ENCODE measurements around the gene CRIP2. TPM values are rescaled to one million over a fixed set of nuclear protein-coding genes. Genes with fewer than 3 reads are reported as not detected.

Gene CRIP2
- total RNA-seq, 1 donor from 2014 or later = 88.0 TPM

DNA sequence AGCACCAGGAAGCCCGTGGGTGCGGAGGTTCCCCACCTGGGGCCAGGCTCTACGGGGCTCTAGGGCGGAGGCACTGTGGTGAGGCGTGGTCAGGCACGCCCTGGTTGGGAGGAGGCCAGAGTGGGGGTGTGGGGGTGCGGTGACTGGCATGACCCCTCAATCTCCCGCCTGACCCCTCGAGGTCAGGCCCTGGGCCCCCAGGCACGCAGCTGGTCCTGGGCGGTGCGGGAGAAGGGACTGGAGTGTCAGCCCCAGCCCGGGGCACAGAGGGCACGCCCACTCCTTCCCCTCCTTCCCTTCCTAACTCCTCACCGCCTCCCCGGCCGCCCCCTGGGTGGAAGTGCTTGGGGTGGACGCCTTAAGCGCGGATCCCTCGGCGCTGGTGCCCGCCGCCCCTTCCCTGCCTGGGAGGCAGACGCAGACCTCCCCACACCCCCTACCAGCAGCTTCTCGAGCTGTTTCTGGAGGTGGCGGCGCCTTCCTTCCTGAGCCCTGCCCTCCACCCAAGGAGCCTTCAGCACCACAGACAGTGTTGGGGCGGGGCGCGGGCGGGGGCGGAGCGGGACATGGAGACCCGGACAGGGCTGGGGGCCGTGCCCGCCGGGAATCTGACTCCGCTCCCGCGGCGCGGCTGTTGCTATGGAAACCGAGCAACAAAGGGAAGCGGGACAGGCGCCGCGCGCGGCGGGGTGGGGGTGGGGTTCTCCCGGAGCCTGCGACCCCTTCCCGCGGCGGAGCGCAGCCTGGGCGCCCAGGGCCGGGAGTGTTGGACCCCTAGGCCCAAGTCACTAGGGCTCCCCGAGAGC lies 741 bp upstream of the CRIP2 start:
- FAIRE-seq = no peak
- DNase-seq (ENCODE audit: low spot score in 2 of 2) = peak; percentile 78 to 86

DNA sequence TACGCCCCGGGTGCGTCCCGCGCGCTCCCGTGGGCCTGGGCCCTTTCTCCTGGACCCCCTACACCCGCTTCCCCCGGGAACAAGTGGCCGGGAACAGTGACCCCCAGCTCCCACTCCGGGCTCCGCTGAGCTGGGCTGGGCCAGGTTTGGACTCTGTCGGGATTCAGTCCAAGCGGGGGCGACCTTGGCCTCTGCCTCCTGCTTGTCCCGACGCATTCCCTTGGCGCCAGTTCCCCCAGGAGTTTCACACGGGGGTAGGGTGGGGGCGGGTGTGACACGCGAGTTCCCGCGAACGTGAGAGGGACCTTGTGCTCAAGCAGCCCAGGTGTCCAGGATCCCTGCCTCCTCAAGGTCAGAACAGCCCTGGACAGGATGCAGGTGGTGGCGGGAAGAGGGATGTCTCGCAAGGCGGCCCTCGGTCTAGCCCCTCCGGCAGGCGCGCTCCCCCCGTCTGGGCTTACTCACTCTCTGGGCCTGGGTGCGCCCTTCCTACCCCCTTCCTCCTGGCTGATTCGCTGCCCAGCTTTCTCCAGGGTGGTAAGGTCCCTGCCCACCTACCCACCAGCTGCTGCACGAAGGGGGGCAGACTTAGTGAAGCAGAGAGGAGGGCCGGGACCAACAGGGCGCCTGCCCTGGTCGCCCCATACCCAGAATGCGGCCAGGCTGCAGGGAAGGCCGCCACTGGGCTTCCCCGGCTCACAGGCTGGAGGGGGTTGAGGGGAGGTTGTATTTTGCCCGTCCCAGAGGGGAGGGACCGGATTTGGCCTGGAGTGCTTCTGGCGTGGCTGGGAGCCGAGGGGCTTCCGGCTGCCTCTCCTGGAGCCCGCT lies 862 bp downstream of the CRIP2 start:
- FAIRE-seq = no peak
- peak; percentile 64 to 70 for DNase-seq (ENCODE audit: low spot score in 2 of 2)

- FAIRE-seq (no peak), DNase-seq (ENCODE audit: low spot score in 2 of 2) (peak; percentile 80 to 92)
These were observed 1.6 kb downstream of the CRIP2 start for GRCh38 chr14:105476097-105476830.

DNA sequence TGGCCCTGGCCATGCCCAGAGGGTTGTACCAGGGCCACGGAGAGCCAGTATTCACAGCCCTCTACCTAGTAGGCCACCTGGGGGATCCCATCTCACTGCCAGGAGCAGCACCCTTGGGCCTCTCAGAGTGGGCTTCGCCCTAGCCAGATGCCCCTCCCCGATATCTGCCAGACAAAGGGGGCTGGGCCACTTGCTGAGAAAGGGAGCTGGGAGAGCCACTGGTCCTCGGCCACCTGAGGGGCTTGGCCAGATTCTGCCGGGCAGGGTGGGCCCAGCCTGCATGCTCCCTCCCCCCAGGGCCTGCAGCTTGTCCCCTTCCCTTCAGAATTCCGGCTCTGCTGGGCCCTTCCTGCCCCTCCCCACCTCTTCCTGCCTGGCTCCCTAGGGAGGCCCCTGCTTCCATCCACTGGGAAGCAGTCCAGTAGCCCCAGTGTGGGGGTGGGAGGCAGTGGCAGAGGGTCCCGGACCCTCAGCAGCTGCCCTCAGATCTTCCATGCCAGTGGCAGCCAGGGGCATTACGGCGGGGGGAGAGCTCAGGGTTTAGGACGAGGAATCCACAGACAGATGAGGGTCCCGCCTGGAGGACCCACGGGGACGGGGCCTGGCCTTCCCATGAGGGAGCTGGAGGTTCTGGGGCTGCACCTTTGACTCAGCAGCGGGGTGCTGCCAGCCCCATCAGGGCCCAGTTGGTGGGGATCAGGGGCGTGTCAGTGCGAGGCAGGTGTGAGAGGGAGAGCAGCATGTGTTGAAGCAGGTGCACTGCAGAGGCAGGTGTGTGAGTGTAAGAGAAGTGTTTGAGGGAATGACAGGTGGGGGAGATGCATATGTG lies 2.4 kb downstream of the CRIP2 start:
- no peak for FAIRE-seq
- no peak for DNase-seq (ENCODE audit: low spot score in 2 of 2)

DNA sequence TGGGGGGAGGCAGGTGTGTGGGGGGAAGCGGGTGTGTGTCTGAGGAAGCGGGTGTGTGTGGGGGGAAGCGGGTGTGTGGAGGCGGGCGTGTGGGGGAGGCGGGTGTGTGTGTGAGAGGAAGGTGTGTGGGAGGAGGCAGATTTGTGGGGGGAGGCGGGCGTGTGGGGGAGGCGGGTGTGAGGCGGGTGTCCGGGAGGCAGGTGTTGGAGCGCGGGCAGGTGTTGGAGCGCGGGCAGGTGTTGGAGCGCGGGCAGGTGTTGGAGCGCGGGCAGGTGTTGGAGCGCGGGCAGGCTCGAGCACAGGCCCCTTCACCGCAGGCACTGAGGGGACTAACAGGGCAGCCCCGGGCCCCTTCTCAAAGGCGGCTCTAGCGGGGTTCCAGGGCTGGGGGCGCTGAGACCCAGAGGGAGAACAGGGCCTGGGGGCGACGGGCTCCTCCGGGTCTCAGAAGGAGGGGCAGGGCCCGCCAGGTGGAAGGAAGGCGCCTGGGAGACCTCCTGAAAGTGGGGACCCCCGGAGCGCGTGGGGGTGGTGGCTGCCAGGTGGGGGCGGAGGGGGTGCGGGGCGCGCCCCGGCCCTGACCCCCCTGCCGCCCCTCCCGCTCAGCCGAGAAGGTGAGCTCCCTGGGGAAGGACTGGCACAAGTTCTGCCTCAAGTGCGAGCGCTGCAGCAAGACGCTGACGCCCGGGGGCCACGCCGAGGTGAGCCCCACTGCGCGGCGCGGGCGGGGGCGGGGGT lies 3.2 kb downstream of the CRIP2 start:
- FAIRE-seq = no peak
- peak in 1 of 2 donors; percentile 75 for DNase-seq (ENCODE audit: low spot score in 2 of 2)

DNA sequence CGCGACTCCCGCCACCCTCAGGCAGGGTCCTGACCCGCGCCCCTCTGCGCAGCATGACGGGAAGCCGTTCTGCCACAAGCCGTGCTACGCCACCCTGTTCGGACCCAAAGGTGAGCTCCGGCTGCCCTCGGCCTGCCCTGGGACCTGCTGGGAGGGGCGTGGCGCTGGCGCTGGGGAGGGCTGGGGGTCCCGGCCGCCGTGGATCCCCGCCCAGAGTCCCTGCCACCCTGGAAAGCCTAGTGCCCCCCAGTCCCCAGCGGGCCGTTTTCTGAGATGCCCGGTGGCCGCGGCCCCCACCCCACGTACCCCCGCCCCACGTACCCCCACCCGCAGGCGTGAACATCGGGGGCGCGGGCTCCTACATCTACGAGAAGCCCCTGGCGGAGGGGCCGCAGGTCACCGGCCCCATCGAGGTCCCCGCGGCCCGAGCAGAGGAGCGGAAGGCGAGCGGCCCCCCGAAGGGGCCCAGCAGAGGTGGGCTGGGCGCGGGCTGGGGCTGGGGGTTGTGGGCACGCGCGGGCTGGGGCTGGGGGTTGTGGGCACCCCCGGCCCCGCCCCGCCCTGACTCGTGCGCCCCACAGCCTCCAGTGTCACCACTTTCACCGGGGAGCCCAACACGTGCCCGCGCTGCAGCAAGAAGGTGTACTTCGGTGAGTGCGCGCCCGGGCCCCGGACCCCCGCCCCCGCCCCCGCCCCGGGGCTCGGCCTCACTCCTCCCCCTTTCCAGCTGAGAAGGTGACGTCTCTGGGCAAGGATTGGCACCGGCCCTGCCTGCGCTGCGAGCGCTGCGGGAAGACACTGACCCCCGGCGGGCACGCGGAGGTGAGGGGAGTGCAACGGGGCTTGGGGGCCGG lies 4.0 kb downstream of the CRIP2 start:
- no peak for FAIRE-seq
- no peak for DNase-seq (ENCODE audit: low spot score in 2 of 2)

DNA sequence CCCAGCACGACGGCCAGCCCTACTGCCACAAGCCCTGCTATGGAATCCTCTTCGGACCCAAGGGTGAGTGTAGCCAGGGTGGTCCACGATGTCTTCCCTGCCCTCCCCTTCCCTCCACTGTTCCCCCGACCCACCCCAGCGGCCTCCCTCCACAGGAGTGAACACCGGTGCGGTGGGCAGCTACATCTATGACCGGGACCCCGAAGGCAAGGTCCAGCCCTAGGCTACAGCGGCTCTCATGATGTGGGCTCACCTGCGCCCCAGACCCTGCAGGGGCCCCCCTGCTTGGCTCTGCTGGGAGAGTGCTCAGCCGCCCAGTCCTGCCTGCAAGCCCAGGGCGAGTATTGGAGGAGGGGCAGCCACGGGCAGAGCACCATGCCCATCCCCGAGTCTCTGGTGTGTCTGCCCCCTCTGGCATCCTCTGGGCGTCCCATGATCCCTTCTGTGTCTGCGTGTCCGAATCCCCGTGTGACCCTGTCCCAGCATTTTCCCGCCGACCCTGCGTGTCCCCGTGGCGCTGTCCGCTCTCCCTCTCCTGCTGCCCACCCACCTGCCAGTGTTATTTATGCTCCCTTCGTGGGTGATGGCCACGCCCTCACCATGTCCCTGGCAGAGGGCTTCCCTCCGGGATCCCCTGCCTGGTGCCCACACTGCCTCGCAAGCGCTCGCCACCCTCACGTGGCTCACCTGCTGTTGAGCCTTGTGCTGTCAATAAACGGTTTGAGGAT lies 5.0 kb downstream of the CRIP2 start:
- DNase-seq (ENCODE audit: low spot score in 2 of 2) (peak in 1 of 2 donors; percentile 44), FAIRE-seq (no peak)

DNA sequence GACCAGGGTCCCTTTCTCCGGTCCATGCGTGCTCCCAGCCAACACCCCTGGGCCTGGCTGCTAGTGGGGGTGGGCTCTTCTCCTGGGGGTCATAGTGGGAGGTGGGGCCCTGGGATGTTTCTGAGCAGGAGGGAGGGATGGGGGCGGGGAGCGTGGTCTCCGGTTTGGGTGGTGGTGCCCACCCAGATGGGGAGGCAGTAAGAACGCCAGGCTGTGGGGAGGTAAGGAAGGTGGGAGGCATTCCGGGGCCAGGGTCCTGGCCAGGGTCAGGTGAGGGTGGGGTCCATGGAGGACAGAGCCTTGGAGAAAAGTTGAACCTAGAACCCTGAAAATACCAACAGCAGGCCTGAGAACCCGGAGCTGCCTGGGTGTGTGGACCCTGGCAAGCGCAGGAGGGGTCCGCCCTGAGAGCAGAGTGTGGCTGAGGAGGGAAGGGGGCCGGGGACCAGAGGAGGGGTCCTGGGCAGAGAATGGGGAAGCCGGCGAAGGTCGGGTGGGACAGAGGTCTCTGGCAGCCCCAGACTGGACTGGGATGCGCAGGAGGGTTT lies 5.7 kb downstream of the CRIP2 start:
- FAIRE-seq (no peak), DNase-seq (ENCODE audit: low spot score in 2 of 2) (peak in 1 of 2 donors; percentile 34)

DNA sequence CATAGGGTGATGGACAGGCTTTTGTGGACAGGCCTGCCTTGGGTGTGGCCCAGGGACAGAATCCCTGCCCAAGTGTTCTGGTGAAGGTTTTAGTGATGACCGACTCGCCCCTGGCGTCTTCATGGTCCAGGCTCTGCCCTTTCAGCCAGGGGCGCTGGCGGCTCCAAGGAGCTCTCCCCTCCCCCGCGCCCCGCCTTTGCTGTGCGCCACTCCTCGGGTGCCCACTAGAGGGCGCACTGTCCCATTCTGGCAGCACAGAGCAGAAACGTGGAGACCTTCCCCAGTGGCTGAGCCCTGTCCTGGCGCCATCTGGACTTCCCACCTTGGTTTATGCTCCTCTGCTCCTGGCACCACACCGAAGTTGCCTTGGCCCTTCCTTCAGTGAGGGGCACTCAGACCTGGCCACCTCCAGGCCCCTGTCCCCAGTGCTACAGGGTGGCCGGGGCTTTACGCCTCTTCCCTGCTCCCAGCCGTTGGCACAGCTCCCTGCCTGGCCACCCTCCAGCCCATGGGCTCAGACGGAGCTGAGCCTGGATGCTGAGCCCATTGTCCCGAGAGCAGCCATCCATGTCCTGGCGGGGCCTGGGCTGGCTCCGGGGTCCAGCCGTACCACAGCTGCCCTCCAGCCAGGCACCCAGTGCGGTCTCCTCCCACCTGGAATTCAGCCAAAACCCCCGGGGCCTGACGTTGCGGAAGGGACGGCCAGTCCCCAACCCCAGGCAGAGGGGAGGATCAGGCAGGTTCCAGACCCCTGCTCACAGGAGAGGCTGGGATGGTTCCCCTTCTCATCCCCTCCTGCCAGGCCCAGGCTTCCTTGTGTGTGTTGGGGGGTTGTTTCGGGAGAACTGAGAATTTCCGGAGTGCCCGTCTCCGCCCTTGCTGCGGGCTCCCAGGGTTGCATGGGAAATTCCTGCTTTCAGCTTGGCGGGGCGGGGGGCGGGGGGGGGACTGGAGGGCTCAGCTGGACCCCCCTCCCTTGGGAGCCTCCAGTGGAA lies 6.5 kb downstream of the CRIP2 start:
- no peak for FAIRE-seq
- DNase-seq (ENCODE audit: low spot score in 2 of 2) = peak; percentile 92 to 93

GRCh38 chr14:105481886-105482457 lies 7.4 kb downstream of the CRIP2 start:
- DNase-seq (ENCODE audit: low spot score in 2 of 2) (peak; percentile 89 to 97), FAIRE-seq (no peak)

GRCh38 chr14:105482486-105483110 lies 8.0 kb downstream of the CRIP2 start:
- DNase-seq (ENCODE audit: low spot score in 2 of 2) (no peak), FAIRE-seq (no peak)

- no peak for DNase-seq (ENCODE audit: low spot score in 2 of 2)
- no peak for FAIRE-seq
These were observed 8.9 kb downstream of the CRIP2 start for GRCh38 chr14:105483300-105484068.

DNA sequence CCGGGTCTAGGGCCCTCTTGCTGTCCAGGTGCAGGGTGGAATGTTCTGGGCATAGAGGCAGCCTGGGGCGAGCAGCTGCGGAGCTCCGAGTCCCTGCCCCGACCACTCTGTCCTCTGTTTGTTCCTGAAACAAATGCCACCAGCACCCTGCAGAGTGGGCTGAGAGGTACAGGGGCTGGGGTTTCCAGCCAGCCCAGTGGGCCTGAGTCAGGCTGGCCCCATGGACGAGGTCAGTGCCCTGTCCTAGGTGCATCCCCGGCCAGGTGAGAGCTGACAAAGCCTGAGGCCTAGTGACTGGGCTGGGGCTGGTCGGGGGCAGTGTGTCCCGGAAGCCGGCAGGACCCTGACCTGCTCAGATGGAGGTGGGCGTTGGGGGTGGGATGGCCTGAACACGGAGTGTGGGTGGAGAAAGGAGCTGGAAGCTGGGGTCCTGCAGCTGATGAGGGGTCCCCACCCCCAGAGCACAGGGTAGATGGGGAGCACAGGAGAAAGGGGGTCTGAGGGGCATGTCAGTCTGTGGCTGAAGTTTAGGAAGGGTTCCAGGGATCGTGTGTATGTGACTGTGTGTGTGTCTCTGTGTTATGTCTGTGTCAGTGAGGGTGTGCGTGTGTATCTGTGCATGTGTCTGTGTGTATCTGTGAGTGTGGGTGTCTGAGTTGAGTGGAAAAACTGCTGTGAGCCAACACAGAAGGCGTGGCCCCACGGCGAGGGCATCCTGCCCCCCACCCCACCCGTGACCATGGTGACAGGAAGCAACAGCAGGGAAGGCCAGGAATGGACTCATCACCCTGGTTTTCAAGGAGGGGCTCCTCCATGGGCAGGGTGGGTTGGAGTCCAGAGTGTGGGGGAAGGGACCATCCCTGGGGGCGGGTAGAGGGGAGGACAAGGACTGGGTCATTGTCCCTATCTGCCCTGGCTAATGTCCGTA lies 9.7 kb downstream of the CRIP2 start:
- FAIRE-seq = no peak
- DNase-seq (ENCODE audit: low spot score in 2 of 2) = no peak

DNA sequence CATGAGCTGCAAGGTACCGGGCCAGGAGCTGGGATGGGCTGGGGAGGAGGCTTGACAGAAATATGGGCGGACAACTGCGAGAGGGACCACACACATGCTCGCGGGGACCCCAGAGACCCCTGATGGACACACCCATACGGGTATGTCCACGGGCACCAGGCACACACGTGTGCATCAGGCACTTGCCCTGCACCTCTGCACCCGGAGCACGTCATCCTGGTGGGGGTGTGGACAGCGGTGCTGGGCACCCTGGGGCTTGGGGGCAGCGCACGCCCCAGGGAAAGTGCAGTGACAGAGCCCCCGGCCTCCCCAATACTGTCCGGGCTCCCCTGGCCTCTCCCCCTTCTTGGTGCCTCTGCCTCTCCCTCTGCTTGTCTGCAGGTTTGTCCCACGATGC lies 10.4 kb downstream of the CRIP2 start:
- FAIRE-seq = no peak
- no peak for DNase-seq (ENCODE audit: low spot score in 2 of 2)

Measured in frontal cortex (tissue), 4 donors.